HG03439 (cell line): Measurements from ENCODE around the gene CCRL2.
"Not testable (repeated sequence)": the region's sequence is repeated elsewhere in the genome, so short reads cannot be mapped to it uniquely, and the experiment has no call there.

Experiments used
- ATAC-seq: cut with Tn5 transposase; IDR thresholded peaks from one replicate; pipeline ENCODE4 v1.9.1; 2021; ENCODE audit warnings: mild to moderate bottlenecking, moderate library complexity; ENCODE audit not compliant: unreplicated experiment

Gene CCRL2

GRCh38 chr3:46427404-46427803 lies 20.3 kb downstream of the CCRL2 start:
- ATAC-seq = not testable (repeated sequence)

- no peak for ATAC-seq
These were observed 21.1 kb downstream of the CCRL2 start for GRCh38 chr3:46427916-46428833.

GRCh38 chr3:46429250-46429649 lies 22.2 kb downstream of the CCRL2 start:
- ATAC-seq = no peak

- ATAC-seq = no peak
These were observed 22.6 kb downstream of the CCRL2 start for GRCh38 chr3:46429671-46430070.

- ATAC-seq = not testable (repeated sequence)
These were observed 23.8 kb downstream of the CCRL2 start for GRCh38 chr3:46430879-46431278.

GRCh38 chr3:46431905-46432304 lies 24.8 kb downstream of the CCRL2 start:
- ATAC-seq = not testable (repeated sequence)

- ATAC-seq = not testable (repeated sequence)
These were observed 26.1 kb downstream of the CCRL2 start for GRCh38 chr3:46433118-46433517.

GRCh38 chr3:46433841-46434240 lies 26.8 kb downstream of the CCRL2 start:
- no peak for ATAC-seq

- ATAC-seq = no peak
These were observed 28.1 kb downstream of the CCRL2 start for GRCh38 chr3:46435081-46435726.

GRCh38 chr3:46438831-46439230 lies 31.8 kb downstream of the CCRL2 start:
- no peak for ATAC-seq

GRCh38 chr3:46440531-46441294 lies 33.7 kb downstream of the CCRL2 start:
- ATAC-seq = no peak

- no peak for ATAC-seq
These were observed 35.8 kb downstream of the CCRL2 start for GRCh38 chr3:46442576-46443530.

GRCh38 chr3:46447228-46447985 lies 40.3 kb downstream of the CCRL2 start:
- no peak for ATAC-seq

- no peak for ATAC-seq
These were observed 41.7 kb downstream of the CCRL2 start for GRCh38 chr3:46448721-46449120.

- no peak for ATAC-seq
These were observed 42.9 kb downstream of the CCRL2 start for GRCh38 chr3:46449755-46450552.

- ATAC-seq = no peak
These were observed 46.6 kb downstream of the CCRL2 start for GRCh38 chr3:46453526-46454208.

- ATAC-seq = no peak
These were observed 47.1 kb downstream of the CCRL2 start for GRCh38 chr3:46454209-46454595.

GRCh38 chr3:46454606-46455005 lies 47.5 kb downstream of the CCRL2 start:
- no peak for ATAC-seq
